DMS153 (cell line): ENCODE results near the gene CXCR2.
A peak's percentile ranks its signal among the peaks of the same experiment; 100 is the strongest.
"Not testable (repeated sequence)": the region's sequence is repeated elsewhere in the genome, so short reads cannot be mapped to it uniquely, and the experiment has no call there.

Experiments used
- DNase-seq: peaks from one replicate; lab custom pipeline; 2025; lab: John Stamatoyannopoulos, UW

The CXCR2 gene

GRCh38 chr2:218130377-218130776 lies 4.5 kb downstream of the CXCR2 start:
- no peak for DNase-seq

GRCh38 chr2:218130822-218131221 lies 5.0 kb downstream of the CXCR2 start:
- DNase-seq = no peak

- DNase-seq = no peak
Observed at GRCh38 chr2:218137514-218137913, 11.7 kb downstream of the CXCR2 start.

- DNase-seq = no peak
Observed at GRCh38 chr2:218138047-218138446, 12.2 kb downstream of the CXCR2 start.

- no peak for DNase-seq
Observed at GRCh38 chr2:218145124-218145523, 19.3 kb downstream of the CXCR2 start.

GRCh38 chr2:218146056-218146455 lies 20.2 kb downstream of the CXCR2 start:
- DNase-seq = no peak

GRCh38 chr2:218149098-218149497 lies 23.3 kb downstream of the CXCR2 start:
- DNase-seq = no peak

- no peak for DNase-seq
Observed at GRCh38 chr2:218149848-218150440, 24.1 kb downstream of the CXCR2 start.

GRCh38 chr2:218152172-218152571 lies 26.3 kb downstream of the CXCR2 start:
- no peak for DNase-seq

GRCh38 chr2:218152777-218153176 lies 26.9 kb downstream of the CXCR2 start:
- no peak for DNase-seq

- DNase-seq = no peak
Observed at GRCh38 chr2:218155953-218156479, 30.2 kb downstream of the CXCR2 start.

- no peak for DNase-seq
Observed at GRCh38 chr2:218161644-218162043, 35.8 kb downstream of the CXCR2 start.

GRCh38 chr2:218162814-218163213 lies 37.0 kb downstream of the CXCR2 start:
- no peak for DNase-seq

- DNase-seq = no peak
Observed at GRCh38 chr2:218166791-218167190, 41.0 kb downstream of the CXCR2 start, which contains the start of gene CXCR1. Gene CXCR1 (minus strand): TSS chr2:218166962. CDS start chr2:218165211, 1,751 bp downstream.

GRCh38 chr2:218168016-218168415 lies 42.2 kb downstream of the CXCR2 start:
- DNase-seq = no peak

GRCh38 chr2:218168635-218169462 lies 43.0 kb downstream of the CXCR2 start:
- peak; percentile 22 for DNase-seq

- no peak for DNase-seq
Observed at GRCh38 chr2:218169757-218170546, 44.1 kb downstream of the CXCR2 start.

- DNase-seq = not testable (repeated sequence)
Observed at GRCh38 chr2:218171744-218172143, 45.9 kb downstream of the CXCR2 start.

GRCh38 chr2:218172845-218173244 lies 47.0 kb downstream of the CXCR2 start:
- no peak for DNase-seq

- DNase-seq = no peak
Observed at GRCh38 chr2:218179782-218180181, 54.0 kb downstream of the CXCR2 start.

- no peak for DNase-seq
Observed at GRCh38 chr2:218180467-218181114, 54.8 kb downstream of the CXCR2 start.

GRCh38 chr2:218184331-218184730 lies 58.5 kb downstream of the CXCR2 start:
- DNase-seq = no peak
